Liver (tissue), 3 donors: ENCODE measurements around the gene PNMT.

Experiments used
- CTCF ChIP-seq: fragments of 150-350 bp; IDR thresholded peaks from 2 replicates; pipeline ENCODE4 v1.5.1; 2017; ENCODE audit warnings: improper control_type of control experiment, low read depth, low read length; ENCODE audit not compliant: missing input control
- EGR1 ChIP-seq, 2 donors: IDR thresholded peaks; 2 replicates each; pipeline ENCODE4 v1.6.1; 2016 to 2018; ENCODE audit warnings: antibody characterized with exemption in 2 of 2, low read depth in 2 of 2
- FOXA1 ChIP-seq: IDR thresholded peaks from 2 replicates; pipeline ENCODE4 v1.6.1; 2016; ENCODE audit warnings: antibody characterized with exemption
- GABPA ChIP-seq, 2 donors: IDR thresholded peaks in 1 of 2; conservative IDR thresholded peaks in 1 of 2; 2 replicates each; pipeline ENCODE4 v1.6.1; 2016; ENCODE audit warnings: antibody characterized with exemption in 2 of 2, mild to moderate bottlenecking in 1 of 2, moderate library complexity in 1 of 2
- JUND ChIP-seq, 2 donors: IDR thresholded peaks; 2 replicates each; pipeline ENCODE4 v1.6.1; 2016; ENCODE audit warnings: antibody characterized with exemption in 2 of 2
- REST ChIP-seq: IDR thresholded peaks from 2 replicates; pipeline ENCODE4 v1.6.1; 2016; ENCODE audit warnings: antibody characterized with exemption, mild to moderate bottlenecking
- SP1 ChIP-seq: IDR thresholded peaks from 2 replicates; pipeline ENCODE4 v1.6.1; 2018; ENCODE audit warnings: antibody characterized with exemption, mild to moderate bottlenecking
- TAF1 ChIP-seq: conservative IDR thresholded peaks from 2 replicates; pipeline ENCODE4 v1.6.1; 2016; ENCODE audit warnings: antibody characterized with exemption, mild to moderate bottlenecking
- YY1 ChIP-seq: IDR thresholded peaks from 2 replicates; pipeline ENCODE4 v1.6.1; 2016; ENCODE audit warnings: antibody characterized with exemption, mild to moderate bottlenecking
- TF ChIP-seq, protein P1 (sequence below): IDR thresholded peaks from 2 replicates; pipeline ENCODE4 v1.6.1; 2016; ENCODE audit warnings: antibody characterized with exemption
- TF ChIP-seq, protein P2 (sequence below): IDR thresholded peaks from 2 replicates; pipeline ENCODE4 v1.6.1; 2016; ENCODE audit warnings: antibody characterized with exemption
- donor health status: healthy.
- donor health status: healthy.

DNA sequence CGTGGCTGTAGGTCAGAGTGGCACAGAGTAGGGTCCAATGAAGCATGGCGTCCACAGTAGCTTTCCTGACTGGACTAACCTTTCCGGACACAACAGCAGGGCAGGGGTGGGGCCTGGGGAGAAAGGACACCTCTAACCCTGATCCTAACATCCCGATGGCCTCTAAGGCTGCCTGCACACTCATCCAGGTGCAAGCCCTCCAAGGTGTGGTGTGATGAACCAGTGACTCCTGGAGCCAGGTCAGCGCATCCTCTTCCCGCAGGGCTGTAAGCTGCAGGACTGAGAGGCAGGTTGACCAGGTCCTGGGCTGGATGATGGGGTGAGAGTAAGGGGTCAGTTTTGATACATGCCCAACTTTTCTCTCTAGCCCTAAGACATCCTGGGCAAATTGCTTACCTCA is 28.5 kb downstream of the PNMT start:
- TF ChIP-seq CTCF (no peak), GABPA (IDR thresholded peaks at IDR 0.05 in 1 of 2, conservative IDR thresholded peaks at IDR 0.05 in 1 of 2) (no peak), YY1 (no peak), TAF1 (no peak), REST (no peak), EGR1 (IDR thresholded peaks at IDR 0.05; ENCODE audit: low read depth in 2 of 2) (no peak), FOXA1 (no peak), JUND (IDR thresholded peaks at IDR 0.05) (no peak), SP1 (no peak)
- TF ChIP-seq, protein P1, sequence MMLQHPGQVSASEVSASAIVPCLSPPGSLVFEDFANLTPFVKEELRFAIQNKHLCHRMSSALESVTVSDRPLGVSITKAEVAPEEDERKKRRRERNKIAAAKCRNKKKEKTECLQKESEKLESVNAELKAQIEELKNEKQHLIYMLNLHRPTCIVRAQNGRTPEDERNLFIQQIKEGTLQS, result no peak
- TF ChIP-seq, protein P2, sequence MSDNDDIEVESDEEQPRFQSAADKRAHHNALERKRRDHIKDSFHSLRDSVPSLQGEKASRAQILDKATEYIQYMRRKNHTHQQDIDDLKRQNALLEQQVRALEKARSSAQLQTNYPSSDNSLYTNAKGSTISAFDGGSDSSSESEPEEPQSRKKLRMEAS, result no peak
